C1 segment of cervical spinal cord (tissue), 14 donors: ENCODE results near the gene PIK3CA.
"Not testable (repeated sequence)": the region's sequence is repeated elsewhere in the genome, so short reads cannot be mapped to it uniquely, and the experiment has no call there.

Experiments used
- DNase-seq, 14 donors: peaks; one replicate each; lab custom pipeline; 2025; lab: John Stamatoyannopoulos, UW

Gene PIK3CA

DNA sequence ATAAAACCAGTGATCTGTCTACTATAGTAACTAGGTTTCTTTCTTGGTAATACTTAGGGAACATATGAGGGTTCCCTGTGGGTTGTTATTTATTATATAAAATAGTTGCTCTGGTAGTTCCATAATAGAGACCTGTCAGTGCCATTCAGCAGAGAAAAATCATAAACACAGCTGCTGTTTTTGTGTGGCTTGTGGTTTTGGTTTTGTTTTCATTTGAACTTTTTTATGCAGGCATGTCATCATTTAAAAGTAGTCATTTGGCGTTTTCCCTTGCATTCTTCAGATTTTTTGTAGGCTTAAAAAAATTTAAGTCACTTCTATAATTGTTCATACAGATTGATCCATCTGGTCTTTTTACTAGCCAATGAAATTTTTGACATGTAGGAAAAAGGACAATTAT lies 47.9 kb downstream of the PIK3CA start:
- no peak for DNase-seq

GRCh38 chr3:179196700-179197099 lies 48.5 kb downstream of the PIK3CA start:
- no peak for DNase-seq

DNA sequence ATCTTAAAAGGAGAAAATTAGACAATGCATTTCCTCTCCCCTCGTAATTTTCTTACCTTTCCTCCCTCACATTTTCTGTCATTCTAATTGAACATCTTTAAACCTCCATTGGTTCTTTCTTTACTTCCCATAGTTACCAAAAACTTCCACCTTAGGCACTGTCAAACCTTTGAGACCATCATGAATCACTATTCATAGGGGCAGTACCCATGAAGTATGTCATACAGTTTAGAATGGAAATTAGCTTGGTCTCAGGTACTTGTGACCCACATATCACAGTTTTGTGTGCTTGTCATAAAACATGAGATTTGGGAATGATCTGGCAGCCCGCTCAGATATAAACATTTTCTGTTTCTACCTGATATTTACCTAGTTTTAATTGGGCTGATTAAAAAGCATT lies 52.6 kb downstream of the PIK3CA start:
- DNase-seq: no peak

DNA sequence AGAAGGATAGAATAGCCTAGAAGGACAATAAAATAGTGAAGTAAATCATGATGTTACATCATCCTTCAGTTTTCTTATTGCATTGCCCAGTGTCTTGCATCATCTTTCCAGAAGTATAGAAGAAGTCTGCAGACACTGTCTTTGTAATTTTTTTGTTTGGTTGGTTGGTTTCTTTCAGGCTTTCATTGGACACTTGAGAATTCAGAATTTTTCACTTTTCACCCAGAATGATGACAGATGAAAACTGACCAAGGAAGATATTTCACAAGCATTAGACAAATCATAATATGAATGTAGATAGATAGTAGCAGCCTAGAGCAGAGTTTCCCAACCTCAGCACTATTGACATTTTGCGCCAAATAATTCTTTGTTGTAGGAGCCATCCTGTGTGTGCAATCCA lies 67.4 kb downstream of the PIK3CA start:
- DNase-seq: not testable (repeated sequence)

DNA sequence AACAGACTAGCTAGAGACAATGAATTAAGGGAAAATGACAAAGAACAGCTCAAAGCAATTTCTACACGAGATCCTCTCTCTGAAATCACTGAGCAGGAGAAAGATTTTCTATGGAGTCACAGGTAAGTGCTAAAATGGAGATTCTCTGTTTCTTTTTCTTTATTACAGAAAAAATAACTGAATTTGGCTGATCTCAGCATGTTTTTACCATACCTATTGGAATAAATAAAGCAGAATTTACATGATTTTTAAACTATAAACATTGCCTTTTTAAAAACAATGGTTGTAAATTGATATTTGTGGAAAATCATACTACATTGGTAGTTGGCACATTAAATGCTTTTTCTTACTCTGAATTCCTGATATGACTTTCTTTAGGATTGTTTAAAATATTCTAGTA lies 70.1 kb downstream of the PIK3CA start:
- not testable (repeated sequence) for DNase-seq

DNA sequence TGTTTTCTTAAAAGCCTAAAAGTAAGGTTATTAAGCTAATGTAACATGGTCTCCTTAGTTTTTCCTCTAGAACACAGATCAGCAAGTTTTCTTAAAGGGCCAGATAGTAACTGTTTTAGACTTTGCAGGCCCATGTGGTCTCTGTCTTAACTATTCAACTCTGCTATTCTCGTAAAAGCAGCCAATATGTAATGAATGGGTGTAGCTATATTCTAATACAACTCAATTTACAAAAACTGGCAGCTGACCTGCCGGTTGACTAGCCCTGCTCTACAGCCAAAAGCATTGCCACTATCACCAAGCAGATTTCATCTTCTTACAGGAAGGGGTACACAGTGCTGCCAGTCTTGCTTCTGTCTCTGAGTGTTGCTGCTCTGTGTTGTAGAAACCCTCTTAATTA lies 75.4 kb downstream of the PIK3CA start:
- no peak for DNase-seq

- DNase-seq: no peak
These were observed 76.4 kb downstream of the PIK3CA start for GRCh38 chr3:179224584-179224983.

GRCh38 chr3:179227349-179227748 lies 79.2 kb downstream of the PIK3CA start:
- DNase-seq: no peak

DNA sequence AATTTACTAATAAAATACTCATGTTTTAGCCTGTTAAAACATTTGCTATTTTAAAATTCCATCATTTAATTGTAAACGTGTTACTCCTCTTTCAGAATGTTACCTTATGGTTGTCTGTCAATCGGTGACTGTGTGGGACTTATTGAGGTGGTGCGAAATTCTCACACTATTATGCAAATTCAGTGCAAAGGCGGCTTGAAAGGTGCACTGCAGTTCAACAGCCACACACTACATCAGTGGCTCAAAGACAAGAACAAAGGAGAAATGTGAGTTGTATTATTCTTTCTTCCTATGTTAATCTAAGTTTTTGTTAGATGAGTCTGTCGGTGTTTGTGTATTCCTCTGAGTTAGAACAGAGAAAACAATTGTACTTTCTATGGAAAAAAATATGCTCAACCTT lies 81.0 kb downstream of the PIK3CA start:
- DNase-seq: no peak

GRCh38 chr3:179233043-179233442 lies 84.9 kb downstream of the PIK3CA start:
- DNase-seq: no peak

GRCh38 chr3:179234199-179234598 lies 86.0 kb downstream of the PIK3CA start:
- DNase-seq: no peak

DNA sequence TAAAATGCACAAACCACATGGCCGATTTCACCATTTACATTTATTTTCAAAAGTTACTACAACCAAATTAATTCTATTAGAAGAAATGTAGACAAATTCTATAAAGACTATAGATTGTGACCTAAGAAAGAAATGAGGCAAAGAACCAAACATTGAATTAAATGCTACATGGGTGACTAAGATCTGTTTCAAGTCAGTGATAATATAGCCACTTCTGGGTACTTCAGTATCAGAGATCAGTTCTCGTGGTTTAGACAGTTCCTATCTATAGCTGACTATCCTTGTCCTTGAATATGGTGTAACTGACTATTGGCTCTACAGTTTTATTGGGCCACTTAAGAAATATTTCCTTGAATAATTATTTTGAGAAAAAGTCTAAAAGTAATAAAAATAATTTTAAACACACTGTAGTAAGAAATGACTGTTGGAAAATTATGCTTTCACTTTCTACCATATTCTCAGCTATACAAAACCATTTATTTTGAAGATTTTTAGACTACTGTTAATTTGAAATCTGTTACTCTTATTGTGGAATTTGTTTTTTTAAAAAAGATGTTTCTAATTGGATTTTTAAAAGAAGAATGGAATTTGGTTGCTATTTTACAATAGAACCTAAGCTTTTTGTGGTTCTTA lies 88.6 kb downstream of the PIK3CA start:
- DNase-seq: no peak

DNA sequence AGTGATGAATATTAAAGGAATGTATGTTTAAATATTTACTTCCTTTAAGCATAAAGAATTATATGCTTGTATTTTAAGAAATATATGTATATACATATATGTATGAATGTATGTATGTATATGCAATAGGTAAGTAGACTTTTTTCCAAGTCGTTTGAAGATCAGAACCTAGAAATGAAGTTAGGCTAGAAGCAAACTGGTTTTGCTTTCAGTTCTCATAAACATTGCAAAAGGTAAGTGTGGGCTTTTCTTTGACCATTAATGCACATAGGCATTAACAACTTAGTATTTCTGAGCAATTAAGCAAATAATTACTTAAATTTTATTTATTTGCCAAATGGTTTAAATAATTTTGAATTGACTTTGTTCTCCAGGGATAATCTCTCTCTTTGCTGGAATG lies 92.1 kb downstream of the PIK3CA start:
- not testable (repeated sequence) for DNase-seq

DNA sequence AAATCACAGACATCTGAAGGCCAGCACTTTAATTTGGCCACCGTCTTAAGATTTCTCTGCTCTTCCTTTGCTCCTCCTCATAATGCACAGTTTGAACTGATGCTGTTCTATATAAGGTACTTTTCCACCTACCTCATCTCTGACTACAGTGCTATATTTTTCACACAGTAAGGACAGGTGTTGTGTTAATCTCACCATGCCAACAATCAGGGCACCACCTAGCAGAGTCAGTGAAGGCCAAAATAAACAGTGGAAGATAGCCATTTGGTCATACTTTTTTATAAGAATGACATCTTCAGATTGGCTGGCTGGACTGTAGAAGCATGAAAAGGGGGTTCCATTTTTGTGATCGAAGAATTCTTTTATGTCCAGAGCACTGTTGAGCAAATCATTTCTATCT lies 94.7 kb downstream of the PIK3CA start:
- not testable (repeated sequence) for DNase-seq

- DNase-seq: no peak
These were observed 96.7 kb downstream of the PIK3CA start for GRCh38 chr3:179244878-179245277.

- no peak for DNase-seq
These were observed 99.3 kb downstream of the PIK3CA start for GRCh38 chr3:179247289-179248015.

- DNase-seq: no peak
These were observed 102.8 kb downstream of the PIK3CA start, which contains the start of gene KCNMB3 for GRCh38 chr3:179250803-179251476. Gene KCNMB3, minus strand, starts transcription at chr3:179251114. Its CDS starts 124 bp downstream, at chr3:179250990.

GRCh38 chr3:179256813-179257212 lies 108.7 kb downstream of the PIK3CA start:
- DNase-seq: no peak

DNA sequence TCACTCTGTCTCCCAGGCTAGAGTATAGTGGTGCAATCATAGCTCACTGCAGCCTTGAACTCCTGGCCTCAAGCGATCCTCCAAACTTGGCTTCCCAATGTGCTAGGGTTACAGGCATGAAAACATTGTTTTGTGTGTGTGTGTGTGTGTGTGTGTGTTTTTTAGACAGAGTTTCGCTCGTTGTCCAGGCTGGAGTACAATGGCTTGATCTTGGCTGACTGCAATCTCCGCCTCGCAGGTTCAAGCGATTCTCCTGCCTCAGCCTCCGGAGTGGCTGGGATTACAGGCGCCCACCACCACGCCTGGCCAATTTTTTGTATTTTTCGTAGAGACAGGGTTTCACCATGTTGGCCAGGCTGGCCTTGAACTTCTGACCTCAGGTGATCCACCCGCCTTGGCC lies 109.6 kb downstream of the PIK3CA start:
- not testable (repeated sequence) for DNase-seq

DNA sequence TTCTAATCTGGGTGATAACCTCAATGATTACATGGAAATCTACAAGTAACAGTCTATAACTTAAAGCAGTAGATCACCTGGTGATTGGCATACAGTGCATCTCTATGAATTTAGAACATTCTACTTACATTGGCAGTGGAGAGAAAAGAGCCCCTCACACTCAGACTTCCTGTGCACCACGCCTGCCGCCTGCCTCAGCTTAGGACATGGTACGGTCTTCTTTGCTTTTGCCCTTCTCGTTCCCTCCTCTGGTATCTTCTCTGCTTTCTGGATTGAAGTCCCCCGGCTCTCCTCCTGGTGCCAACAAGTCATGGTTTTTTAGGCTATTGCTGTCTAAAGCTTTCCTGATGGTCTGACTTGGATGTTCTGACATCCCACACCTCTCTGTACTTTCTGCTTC lies 110.7 kb downstream of the PIK3CA start:
- DNase-seq: no peak

GRCh38 chr3:179259959-179260756 lies 112.0 kb downstream of the PIK3CA start:
- DNase-seq: not testable (repeated sequence)
